Nephron progenitor cell (in vitro differentiated cells): Measurements from ENCODE around the gene BAZ2B.

Experiments used
- DNase-seq: peaks from one replicate; pipeline ENCODE4 v3.0.0; 2021
- H3K27ac Mint-ChIP-seq: 2 replicates; pipeline ENCODE4 v1.8.0; 2021; ENCODE audit warnings: mild to moderate bottlenecking, moderate library complexity, mixed read lengths
- H3K27me3 Mint-ChIP-seq: 2 replicates; pipeline ENCODE4 v1.8.0; 2021; ENCODE audit warnings: mild to moderate bottlenecking, low read depth, mixed read lengths; ENCODE audit not compliant: poor library complexity
- H3K36me3 Mint-ChIP-seq: 2 replicates; pipeline ENCODE4 v1.8.0; 2021; ENCODE audit warnings: low read depth, mixed read lengths
- H3K4me1 Mint-ChIP-seq: 2 replicates; pipeline ENCODE4 v1.8.0; 2021; ENCODE audit warnings: mixed read lengths
- H3K4me3 Mint-ChIP-seq: 2 replicates; pipeline ENCODE4 v1.8.0; 2021; ENCODE audit warnings: mild to moderate bottlenecking, moderate library complexity, mixed read lengths
- H3K9me3 Mint-ChIP-seq: 2 replicates; pipeline ENCODE4 v1.8.0; 2021; ENCODE audit warnings: mild to moderate bottlenecking, moderate library complexity, mixed read lengths
- CTCF ChIP-seq: fragments of 200-600 bp; sonication (generic); IDR thresholded peaks from 2 replicates; pipeline ENCODE4 v1.5.0; 2021; ENCODE audit warnings: antibody characterized with exemption

The BAZ2B gene

GRCh38 chr2:159584796-159585195, 31.6 kb downstream of the BAZ2B start:
- H3K27me3 Mint-ChIP-seq: no peaks in the 10 kb centered on the region
- no peaks in the 10 kb centered on the region for H3K4me1 Mint-ChIP-seq
- peaks cover 32% of the 10 kb centered on the region for H3K9me3 Mint-ChIP-seq
- no peak for DNase-seq
- no peak for TF ChIP-seq CTCF
- no peak overlapping the region for H3K27ac Mint-ChIP-seq
- H3K36me3 Mint-ChIP-seq: peaks cover 72% of the 10 kb centered on the region
- no peak overlapping the region for H3K4me3 Mint-ChIP-seq

- H3K4me3 Mint-ChIP-seq: no peak overlapping the region
- H3K27me3 Mint-ChIP-seq: peaks cover 3% of the 10 kb centered on the region
- H3K9me3 Mint-ChIP-seq: peaks cover 55% of the 10 kb centered on the region
- no peak for DNase-seq
- no peak overlapping the region for H3K27ac Mint-ChIP-seq
- TF ChIP-seq CTCF: no peak
- H3K4me1 Mint-ChIP-seq: no peaks in the 10 kb centered on the region
- peaks cover 69% of the 10 kb centered on the region for H3K36me3 Mint-ChIP-seq
These were observed 42.3 kb downstream of the BAZ2B start for GRCh38 chr2:159573846-159574606.

GRCh38 chr2:159573294-159573693, 43.1 kb downstream of the BAZ2B start:
- no peak overlapping the region for H3K27ac Mint-ChIP-seq
- no peak overlapping the region for H3K4me3 Mint-ChIP-seq
- peaks cover 3% of the 10 kb centered on the region for H3K27me3 Mint-ChIP-seq
- peaks cover 48% of the 10 kb centered on the region for H3K9me3 Mint-ChIP-seq
- no peak for DNase-seq
- peaks cover 62% of the 10 kb centered on the region for H3K36me3 Mint-ChIP-seq
- no peaks in the 10 kb centered on the region for H3K4me1 Mint-ChIP-seq
- no peak for TF ChIP-seq CTCF

- Mint-ChIP-seq H3K9me3 (peaks cover 43% of the 10 kb centered on the region), H3K4me1 (no peaks in the 10 kb centered on the region), H3K27ac (no peak overlapping the region), H3K27me3 (peaks cover 3% of the 10 kb centered on the region), H3K36me3 (peaks cover 59% of the 10 kb centered on the region), H3K4me3 (no peak overlapping the region)
- TF ChIP-seq CTCF: no peak
- DNase-seq: no peak
These were observed 43.9 kb downstream of the BAZ2B start for GRCh38 chr2:159572459-159572858.

GRCh38 chr2:159571540-159572260, 44.6 kb downstream of the BAZ2B start:
- no peak for DNase-seq
- H3K27me3 Mint-ChIP-seq: peaks cover 3% of the 10 kb centered on the region
- peaks cover 60% of the 10 kb centered on the region for H3K36me3 Mint-ChIP-seq
- H3K9me3 Mint-ChIP-seq: peaks cover 45% of the 10 kb centered on the region
- no peak overlapping the region for H3K27ac Mint-ChIP-seq
- H3K4me1 Mint-ChIP-seq: no peaks in the 10 kb centered on the region
- H3K4me3 Mint-ChIP-seq: no peak overlapping the region
- no peak for TF ChIP-seq CTCF

- no peaks in the 10 kb centered on the region for H3K4me1 Mint-ChIP-seq
- H3K4me3 Mint-ChIP-seq: no peak overlapping the region
- H3K36me3 Mint-ChIP-seq: peaks cover 50% of the 10 kb centered on the region
- no peak for DNase-seq
- TF ChIP-seq CTCF: no peak
- peaks cover 13% of the 10 kb centered on the region for H3K9me3 Mint-ChIP-seq
- H3K27ac Mint-ChIP-seq: peak overlapping the region; percentile 31
- no peaks in the 10 kb centered on the region for H3K27me3 Mint-ChIP-seq
These were observed 52.3 kb downstream of the BAZ2B start for GRCh38 chr2:159564081-159564480.
